ENCODE results near the gene CHD5.

Gene CHD5

DNA sequence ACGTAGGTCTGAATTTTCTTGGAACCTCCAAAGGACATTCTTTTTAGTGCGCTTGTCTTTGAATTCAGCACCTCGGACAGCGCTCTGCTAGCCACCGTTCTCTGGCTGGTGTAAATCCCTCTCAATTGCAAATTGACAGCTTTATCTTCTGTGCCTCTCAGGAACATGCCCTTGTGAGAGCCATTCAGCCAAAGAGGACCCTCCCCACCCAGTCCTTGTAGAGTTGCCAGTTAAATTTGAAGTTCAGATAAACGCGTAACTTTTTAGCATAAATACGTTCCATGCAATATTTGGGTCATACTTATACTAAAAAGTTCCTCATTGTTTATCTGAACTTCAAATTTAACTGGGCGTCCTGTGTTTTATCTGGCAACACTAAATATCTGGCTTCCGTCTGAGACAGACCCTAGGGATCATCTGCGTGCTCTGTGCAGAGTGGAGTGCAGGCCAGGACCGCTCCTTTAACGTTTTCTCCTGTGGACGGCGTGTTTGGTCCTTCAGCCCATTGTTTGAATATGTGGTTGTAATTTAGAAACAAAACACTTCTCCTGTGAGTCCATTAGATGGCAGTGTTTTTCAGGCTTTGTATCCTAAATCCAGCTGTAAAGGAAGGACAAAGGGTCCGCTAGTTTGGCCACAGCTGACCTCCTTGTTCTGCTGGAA, 127.4 kb downstream of the CHD5 start:
- peak; percentile 56 for DNase-seq
